GM12878 (cell line): ENCODE measurements around the gene PCDHB16.

Experiments
- CTCF ChIP-seq, 3 experiments: IDR thresholded peaks in 2 of 3; conservative IDR thresholded peaks in 1 of 3; 2 replicates each; pipeline ENCODE4 v1.5.1; 2011; ENCODE audit warnings: low read depth in 3 of 3, low read length in 3 of 3, mild to moderate bottlenecking in 3 of 3, control low read depth in 2 of 3, moderate library complexity in 2 of 3, inconsistent platforms in 1 of 3, mixed read lengths in 1 of 3; ENCODE audit not compliant: control insufficient read depth in 2 of 3, insufficient read depth in 1 of 3; ENCODE audit errors: extremely low read depth in 1 of 3
- KLF5 ChIP-seq: fragments of 450-650 bp; IDR thresholded peaks from 2 replicates; pipeline ENCODE4 v1.6.1; 2014; ENCODE audit warnings: mild to moderate bottlenecking; ENCODE audit not compliant: partially characterized antibody

GRCh38 chr5:141234109-141234667 is 52.0 kb downstream of the PCDHB16 start:
- TF ChIP-seq CTCF (IDR thresholded peaks at IDR 0.05 in 2 of 3, conservative IDR thresholded peaks at IDR 0.05 in 1 of 3; ENCODE audit: control insufficient read depth in 2 of 3, extremely low read depth in 1 of 3, insufficient read depth in 1 of 3, low read depth in 3 of 3, low read length in 3 of 3): no peak; a peak in 1 of 6 replicates
- TF ChIP-seq KLF5: no peak
